Psoas muscle (tissue), 8 donors: ENCODE results near the gene CRYBG1. TPM values are rescaled to one million over a fixed set of nuclear protein-coding genes. Genes with fewer than 3 reads are reported as not detected.

Source experiments
- ATAC-seq, 4 donors: fragments of 200-7000 bp; cut with Tn5 transposase; one replicate each; pipeline ENCODE4 v1.9.1; 2020; ENCODE audit warnings: moderate library complexity in 3 of 4, mild to moderate bottlenecking in 2 of 4
- DNase-seq, 2 donors: peaks; one replicate each; pipeline ENCODE4 v3.0.0-alpha.2; 2020
- H3K27ac ChIP-seq: fragments of 200-600 bp; one replicate; pipeline ENCODE4 v1.8.0; 2022
- H3K27me3 ChIP-seq, 3 donors: fragments of 200-600 bp in 1 of 3; one replicate each; pipeline versions ENCODE4 v1.6.1 to v1.8.0; 2013 to 2022; ENCODE audit warnings: low read length in 2 of 3, mild to moderate bottlenecking in 2 of 3, moderate library complexity in 1 of 3; ENCODE audit not compliant: insufficient read depth in 3 of 3
- H3K36me3 ChIP-seq, 2 donors: fragments of 200-600 bp in 1 of 2; one replicate each; pipeline versions ENCODE4 v1.6.1 to v1.8.0; 2013 to 2022; ENCODE audit warnings: low read depth in 1 of 2, mild to moderate bottlenecking in 1 of 2, moderate library complexity in 1 of 2; ENCODE audit not compliant: insufficient read depth in 1 of 2
- H3K4me1 ChIP-seq: fragments of 200-600 bp; one replicate; pipeline ENCODE4 v1.8.0; 2022
- H3K4me3 ChIP-seq: fragments of 200-600 bp; one replicate; pipeline ENCODE4 v1.8.0; 2022; ENCODE audit warnings: mild to moderate bottlenecking
- H3K9me3 ChIP-seq: fragments of 200-600 bp; one replicate; pipeline ENCODE4 v1.8.0; 2022
- WGBS, 3 donors: extraction: QIAGEN DNeasy Blood & Tissue Kit; methylation state at CpG; one replicate each; pipeline versions ENCODE4 v1.1.6 to v1.1.7; 2013; 5-methylcytosine and 5-hydroxymethylcytosine counted together
- intact Hi-C, 2 donors: fragments of 100-400 bp; cut with DNase I; formaldehyde crosslinking; loops; one replicate each; pipeline versions ENCODE4 v1.11.0 to v1.14.2; 2022
- polyA plus RNA-seq, 3 donors: library from polyadenylated mRNA; stranded (reverse); fragments of 200-250 nt; gene quantifications; one replicate each; pipeline ENCODE4 v1.2.3, GENCODE V29; 2013
- total RNA-seq, 4 donors: library from RNA; stranded (reverse); fragmentation: NEBNext Ultra II Directional in 2 of 4; extraction: Animal tissue kit (Norgen Biotek cat#: 25700) in 2 of 4; gene quantifications; one replicate each; pipeline versions ENCODE4 v1.2.1 to v1.2.4, GENCODE V29; 2021 to 2023
- TF ChIP-seq, protein P1 (sequence below): fragments of 200-600 bp; IDR thresholded peaks from one replicate; pipeline ENCODE4 v1.8.0; 2022; ENCODE audit warnings: antibody characterized with exemption
- donor health status: healthy with polysubstance abuse.
- donor health status: DM: no; HTN: no; CAD: no; lungs with moderate emphysema.
- donor health status: Bipolar disorder and iron deficiency.
- donor health status: healthy.
- donor health status: DM: yes; HTN: yes; CAD: no.
- donor health status: DM: no; HTN: no; CAD: no.
- donor health status: DM: no; HTN: no; CAD: no.
- donor health status: DM: yes; HTN: yes; CAD: no.

Gene CRYBG1
- total and polyA plus RNA-seq, 7 donors, result 0.17 to 1.6 (median 0.82) TPM

GRCh38 chr6:106413016-106413415, 52.5 kb downstream of the CRYBG1 start:
- Histone ChIP-seq H3K4me3 (no peak overlapping the region), H3K9me3 (no peaks in the 10 kb centered on the region), H3K36me3 (no peaks in the 10 kb centered on the region), H3K27ac (no peak overlapping the region), H3K4me1 (no peaks in the 10 kb centered on the region), H3K27me3 (no peaks in the 10 kb centered on the region)
- intact Hi-C loops, result no loop called here
- DNase-seq (no peak), ATAC-seq (no peak)
- TF ChIP-seq, protein P1, sequence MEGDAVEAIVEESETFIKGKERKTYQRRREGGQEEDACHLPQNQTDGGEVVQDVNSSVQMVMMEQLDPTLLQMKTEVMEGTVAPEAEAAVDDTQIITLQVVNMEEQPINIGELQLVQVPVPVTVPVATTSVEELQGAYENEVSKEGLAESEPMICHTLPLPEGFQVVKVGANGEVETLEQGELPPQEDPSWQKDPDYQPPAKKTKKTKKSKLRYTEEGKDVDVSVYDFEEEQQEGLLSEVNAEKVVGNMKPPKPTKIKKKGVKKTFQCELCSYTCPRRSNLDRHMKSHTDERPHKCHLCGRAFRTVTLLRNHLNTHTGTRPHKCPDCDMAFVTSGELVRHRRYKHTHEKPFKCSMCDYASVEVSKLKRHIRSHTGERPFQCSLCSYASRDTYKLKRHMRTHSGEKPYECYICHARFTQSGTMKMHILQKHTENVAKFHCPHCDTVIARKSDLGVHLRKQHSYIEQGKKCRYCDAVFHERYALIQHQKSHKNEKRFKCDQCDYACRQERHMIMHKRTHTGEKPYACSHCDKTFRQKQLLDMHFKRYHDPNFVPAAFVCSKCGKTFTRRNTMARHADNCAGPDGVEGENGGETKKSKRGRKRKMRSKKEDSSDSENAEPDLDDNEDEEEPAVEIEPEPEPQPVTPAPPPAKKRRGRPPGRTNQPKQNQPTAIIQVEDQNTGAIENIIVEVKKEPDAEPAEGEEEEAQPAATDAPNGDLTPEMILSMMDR, result no peak

- Histone ChIP-seq H3K36me3 (no peaks in the 10 kb centered on the region), H3K9me3 (no peaks in the 10 kb centered on the region), H3K4me1 (no peaks in the 10 kb centered on the region), H3K4me3 (no peak overlapping the region), H3K27me3 (no peaks in the 10 kb centered on the region), H3K27ac (no peak overlapping the region)
- no peak for ATAC-seq
- DNase-seq, result no peak
- WGBS, 3 donors, result 34 to 43% (median 37%) methylated on average over 2 of the region's 2 CpGs
- intact Hi-C loops, result no loop called here
- TF ChIP-seq, protein P1, result no peak
These were observed 53.2 kb downstream of the CRYBG1 start for GRCh38 chr6:106413722-106414121.

GRCh38 chr6:106415921-106416320, 55.4 kb downstream of the CRYBG1 start:
- intact Hi-C loops, result no loop called here
- Histone ChIP-seq H3K4me1 (no peaks in the 10 kb centered on the region), H3K36me3 (no peaks in the 10 kb centered on the region), H3K27me3 (no peaks in the 10 kb centered on the region), H3K27ac (no peak overlapping the region), H3K9me3 (no peaks in the 10 kb centered on the region), H3K4me3 (no peak overlapping the region)
- no peak for ATAC-seq
- TF ChIP-seq, protein P1, result no peak
- DNase-seq, result no peak
- 66 to 82% (median 74%) methylated on average over 4 of the region's 4 CpGs for WGBS, 3 donors

- no peak overlapping the region for H3K27ac ChIP-seq
- no peaks in the 10 kb centered on the region for H3K27me3 ChIP-seq
- DNase-seq (no peak), ATAC-seq (peak in 3 of 4 donors; percentile 53 to 63 (median 59))
- no peaks in the 10 kb centered on the region for H3K36me3 ChIP-seq
- no peaks in the 10 kb centered on the region for H3K9me3 ChIP-seq
- no peaks in the 10 kb centered on the region for H3K4me1 ChIP-seq
- TF ChIP-seq, protein P1, result no peak
- 30 to 48% (median 34%) methylated on average over 6 of the region's 6 CpGs for WGBS, 3 donors
- H3K4me3 ChIP-seq, result no peak overlapping the region
- intact Hi-C loops, result no loop called here
These were observed 57.1 kb downstream of the CRYBG1 start for GRCh38 chr6:106417572-106418147.
